Cardiac fibroblast (primary cell): ENCODE measurements around the gene ERCC6L2.
A peak's percentile ranks its signal among the peaks of the same experiment; 100 is the strongest.

Experiments
- DNase-seq, 2 donors: peaks; one replicate each; pipeline versions ENCODE4 v3.0.0 to v3.0.0-alpha.2; 2010; ENCODE audit warnings: low read depth in 2 of 2
- H3K4me3 ChIP-seq, 2 donors: replicated peaks in 1 of 2; 1 replicate in 1 of 2; 2 replicates in 1 of 2; pipeline ENCODE4 v1.5.1; 2011; ENCODE audit warnings: low read depth in 2 of 2, low read length in 2 of 2, mild to moderate bottlenecking in 2 of 2, moderate library complexity in 1 of 2
- CTCF ChIP-seq: IDR thresholded peaks from one replicate; pipeline ENCODE4 v1.5.1; 2011; ENCODE audit warnings: low read depth, mild to moderate bottlenecking, low read length, inconsistent platforms

Gene ERCC6L2

DNA sequence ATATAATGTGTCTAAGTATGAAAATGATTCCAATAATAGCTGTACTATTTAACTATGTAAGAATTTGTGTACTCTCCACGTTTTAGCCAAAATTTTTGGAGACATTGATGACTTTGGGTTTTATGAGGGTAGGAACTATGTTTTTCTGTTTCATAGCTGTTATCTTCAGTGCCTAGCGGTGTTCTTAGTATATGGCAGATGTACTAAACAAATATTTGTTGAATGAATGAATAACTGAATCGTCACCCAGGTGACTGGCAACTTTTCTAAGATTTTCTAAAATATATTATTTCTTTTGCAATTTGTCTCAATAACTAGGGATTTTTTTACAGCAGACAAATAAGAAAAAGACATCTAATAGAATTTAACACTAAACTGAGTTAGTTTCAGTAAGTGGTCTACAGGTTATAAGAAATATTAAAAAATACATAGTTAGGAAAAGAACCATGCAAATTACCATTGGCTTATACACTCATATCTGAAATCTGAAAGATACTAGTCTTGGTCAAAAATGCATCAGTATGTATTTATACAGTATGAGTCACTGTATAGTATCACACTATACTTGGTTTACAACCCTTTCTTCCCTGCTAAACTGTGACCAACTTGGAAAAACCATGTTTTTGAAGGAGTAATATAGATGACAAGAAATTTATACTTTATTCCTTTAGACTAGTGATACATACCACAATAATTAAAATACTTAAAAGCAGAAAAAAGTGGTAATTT, 10.5 kb upstream of the ERCC6L2 start:
- TF ChIP-seq CTCF = no peak
- no peak for DNase-seq
- no peak overlapping the region for H3K4me3 ChIP-seq

- H3K4me3 ChIP-seq = no peak overlapping the region
- no peak for TF ChIP-seq CTCF
- DNase-seq = no peak
These were observed 5.1 kb upstream of the ERCC6L2 start for GRCh38 chr9:95870352-95870751.

- no peak overlapping the region for H3K4me3 ChIP-seq
- no peak for TF ChIP-seq CTCF
- no peak for DNase-seq
These were observed 4.6 kb upstream of the ERCC6L2 start for GRCh38 chr9:95870906-95871305.

GRCh38 chr9:95874303-95874988, 1.0 kb upstream of the ERCC6L2 start:
- no peak for TF ChIP-seq CTCF
- H3K4me3 ChIP-seq = no peak overlapping the region
- DNase-seq = peak in 1 of 2 donors; percentile 11

DNA sequence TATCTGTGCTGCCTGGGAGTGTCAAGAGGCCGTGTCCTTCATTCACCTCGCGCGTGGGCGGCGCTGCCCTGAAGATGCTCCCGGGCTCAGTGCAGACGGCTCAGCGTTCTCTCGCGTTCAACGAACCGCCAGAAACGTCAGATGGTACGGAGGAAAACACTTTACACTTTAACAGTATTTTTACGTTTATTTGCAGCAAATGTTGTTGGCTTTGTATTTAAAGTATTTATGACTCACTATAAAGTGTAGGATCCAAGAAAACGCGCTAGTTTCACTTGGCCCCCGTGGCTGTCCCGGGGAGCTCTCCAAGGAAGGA, 544 bp upstream of the ERCC6L2 start:
- TF ChIP-seq CTCF = no peak

GRCh38 chr9:95876138-95876444, 600 bp downstream of the ERCC6L2 start:
- H3K4me3 ChIP-seq = no peak overlapping the region
- TF ChIP-seq CTCF = no peak
- no peak for DNase-seq

More for the DNA sequence above, 544 bp upstream of the ERCC6L2 start:
- peak in 1 of 2 donors; percentile 46 for DNase-seq
- H3K4me3 ChIP-seq = no peak overlapping the region
